Thyroid gland (tissue), 4 donors: ENCODE measurements around the gene STX8. TPM values are rescaled to one million over a fixed set of nuclear protein-coding genes. Genes with fewer than 3 reads are reported as not detected.

Experiments used
- DNase-seq, 2 donors: peaks; one replicate each; pipeline ENCODE4 v3.0.0-alpha.2; 2019
- H3K27ac ChIP-seq, 3 donors: fragments of 200-600 bp; sonication (generic); 1 replicate in 2 of 3; 2 replicates in 1 of 3; pipeline ENCODE4 v1.5.1; 2016 to 2019; ENCODE audit warnings: mild to moderate bottlenecking in 1 of 3, moderate library complexity in 1 of 3
- H3K27me3 ChIP-seq: fragments of 200-600 bp; sonication (generic); one replicate; pipeline ENCODE4 v1.5.1; 2019
- H3K36me3 ChIP-seq, 2 donors: fragments of 200-600 bp; sonication (generic); one replicate each; pipeline ENCODE4 v1.5.1; 2016 to 2019
- H3K4me1 ChIP-seq, 2 donors: fragments of 200-600 bp; sonication (generic); one replicate each; pipeline ENCODE4 v1.5.1; 2017 to 2019
- H3K4me3 ChIP-seq, 3 donors: fragments of 200-600 bp; sonication (generic); replicated peaks in 1 of 3; 1 replicate in 2 of 3; 2 replicates in 1 of 3; pipeline ENCODE4 v1.5.1; 2016; ENCODE audit warnings: mild to moderate bottlenecking in 1 of 3
- H3K9me3 ChIP-seq: fragments of 200-600 bp; sonication (generic); one replicate; pipeline ENCODE4 v1.5.1; 2017
- CTCF ChIP-seq, 6 experiments: fragments of 200-600 bp in 3 of 6; fragments of 450-650 bp in 3 of 6; sonication (generic) in 3 of 6; IDR thresholded peaks; one replicate each; pipeline ENCODE4 v1.5.1; 2016 to 2019; ENCODE audit warnings: antibody characterized with exemption in 6 of 6, mild to moderate bottlenecking in 2 of 6, inconsistent platforms in 1 of 6, moderate library complexity in 1 of 6
- POLR2A ChIP-seq, 2 donors: fragments of 450-650 bp; IDR thresholded peaks; one replicate each; pipeline ENCODE4 v1.6.1; 2017; ENCODE audit warnings: antibody characterized with exemption in 2 of 2, mild to moderate bottlenecking in 2 of 2, moderate library complexity in 1 of 2
- WGBS, 2 donors: methylation state at CpG; one replicate each; pipeline ENCODE4 v1.1.5; 2017; 5-methylcytosine and 5-hydroxymethylcytosine counted together
- intact Hi-C: fragments of 100-400 bp; cut with DNase I; formaldehyde crosslinking; loops from one replicate; pipeline ENCODE4 v1.15.1; 2023
- total RNA-seq, 4 donors: library from RNA; depleted of rRNA; stranded (reverse); fragments of >200 nt; gene quantifications; one replicate each; pipeline ENCODE4 v1.2.3, GENCODE V29; 2016

The STX8 gene
- total RNA-seq, 4 donors from 2014 or later = 67.6 to 88.9 (median 72.7) TPM

GRCh38 chr17:9226794-9227135 lies 348.9 kb downstream of the STX8 start:
- DNase-seq = no peak
- Histone ChIP-seq H3K9me3 (no peaks in the 10 kb centered on the region), H3K27ac (no peak overlapping the region), H3K27me3 (no peaks in the 10 kb centered on the region), H3K36me3 (no peaks in the 10 kb centered on the region), H3K4me3 (no peak overlapping the region), H3K4me1 (no peaks in the 10 kb centered on the region)
- no peak for TF ChIP-seq POLR2A (IDR thresholded peaks at IDR 0.05)
- no peak for TF ChIP-seq CTCF (IDR thresholded peaks at IDR 0.05)
- intact Hi-C loops = no loop called here
- WGBS, 2 donors = 64 to 65% methylated on average over 14 of the region's 14 CpGs

- Histone ChIP-seq H3K27ac (no peak overlapping the region), H3K27me3 (no peaks in the 10 kb centered on the region), H3K9me3 (no peaks in the 10 kb centered on the region), H3K4me3 (no peak overlapping the region), H3K4me1 (no peaks in the 10 kb centered on the region), H3K36me3 (no peaks in the 10 kb centered on the region)
- intact Hi-C loops = no loop called here
- WGBS, 2 donors = 85% methylated on average over 15 to 31 of the region's 34 CpGs
- no peak for DNase-seq
- no peak for TF ChIP-seq POLR2A (IDR thresholded peaks at IDR 0.05)
- TF ChIP-seq CTCF (IDR thresholded peaks at IDR 0.05) = no peak
These were observed 349.4 kb downstream of the STX8 start for GRCh38 chr17:9226130-9226793.

GRCh38 chr17:9225305-9226101 lies 350.1 kb downstream of the STX8 start:
- H3K27ac ChIP-seq = no peak overlapping the region
- DNase-seq = no peak
- no peaks in the 10 kb centered on the region for H3K4me1 ChIP-seq
- no peaks in the 10 kb centered on the region for H3K36me3 ChIP-seq
- H3K9me3 ChIP-seq = no peaks in the 10 kb centered on the region
- WGBS, 2 donors = 69 to 72% methylated on average over 16 to 21 of the region's 32 CpGs
- H3K4me3 ChIP-seq = no peak overlapping the region
- H3K27me3 ChIP-seq = no peaks in the 10 kb centered on the region
- intact Hi-C loops = no loop called here
- TF ChIP-seq POLR2A (IDR thresholded peaks at IDR 0.05) = no peak
- TF ChIP-seq CTCF (IDR thresholded peaks at IDR 0.05) = no peak

GRCh38 chr17:9224485-9224884 lies 351.1 kb downstream of the STX8 start:
- Histone ChIP-seq H3K36me3 (no peaks in the 10 kb centered on the region), H3K4me3 (no peak overlapping the region), H3K4me1 (no peaks in the 10 kb centered on the region), H3K9me3 (no peaks in the 10 kb centered on the region), H3K27me3 (no peaks in the 10 kb centered on the region), H3K27ac (no peak overlapping the region)
- 84 to 95% methylated on average over 5 to 7 of the region's 7 CpGs for WGBS, 2 donors
- TF ChIP-seq CTCF (IDR thresholded peaks at IDR 0.05) (no peak), POLR2A (IDR thresholded peaks at IDR 0.05) (no peak)
- no peak for DNase-seq
- intact Hi-C loops = no loop called here

- WGBS, 2 donors = 73 to 81% methylated on average over 8 of the region's 8 CpGs
- intact Hi-C loops = no loop called here
These were observed 352.1 kb downstream of the STX8 start for GRCh38 chr17:9223531-9223930.

More at GRCh38 chr17:9223531-9223930, 352.1 kb downstream of the STX8 start:
- H3K27me3 ChIP-seq = no peaks in the 10 kb centered on the region
- H3K4me1 ChIP-seq = no peaks in the 10 kb centered on the region
- DNase-seq = no peak
- no peaks in the 10 kb centered on the region for H3K9me3 ChIP-seq
- H3K4me3 ChIP-seq = no peak overlapping the region
- no peaks in the 10 kb centered on the region for H3K36me3 ChIP-seq
- no peak for TF ChIP-seq POLR2A (IDR thresholded peaks at IDR 0.05)
- TF ChIP-seq CTCF (IDR thresholded peaks at IDR 0.05) = no peak
- no peak overlapping the region for H3K27ac ChIP-seq
